ENCODE results near the gene TRIM45. TPM values are rescaled to one million over a fixed set of nuclear protein-coding genes. Genes with fewer than 3 reads are reported as not detected.
"Not testable (repeated sequence)": the region's sequence is repeated elsewhere in the genome, so short reads cannot be mapped to it uniquely, and the experiment has no call there.

Gene TRIM45
- polyA plus RNA-seq, 1 experiment: 3.8 TPM

DNA sequence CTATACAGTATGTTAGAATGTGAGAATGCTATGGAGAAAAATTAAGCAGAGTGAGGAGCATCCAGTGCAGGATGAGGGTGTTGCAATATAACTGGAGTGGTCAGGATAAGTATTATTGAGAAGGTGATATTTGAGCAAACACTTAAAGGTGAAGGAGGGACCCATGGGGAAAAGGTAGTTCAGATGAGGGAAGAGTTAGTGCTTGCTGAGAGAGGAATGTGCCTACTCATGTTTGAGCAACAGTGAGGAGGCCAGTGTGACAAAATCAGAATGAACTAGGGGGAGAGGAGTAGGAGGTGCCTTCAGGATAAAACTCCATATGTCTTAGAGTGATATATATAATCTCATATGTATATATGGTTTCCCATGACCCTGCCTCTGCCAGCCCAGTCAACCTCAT, 6.2 kb upstream of the TRIM45 start:
- no peak overlapping the region for H3K4me3 ChIP-seq (ENCODE audit: low read depth, low read length)
- ChIA-PET POLR2A (no interaction called here), CTCF (interaction anchor here (0.7 to 5.0 kb wide), 16 partner anchors 10 to 391 kb away, joined by 3 to 185 read pairs (median 8); partner anchors contain the start of gene TTF2)
- no peaks in the 10 kb centered on the region for H3K27me3 ChIP-seq (ENCODE audit: control insufficient read depth, insufficient read depth, low read length)
- DNase-seq (ENCODE audit: low read depth): no peak
- TF ChIP-seq, protein P1, sequence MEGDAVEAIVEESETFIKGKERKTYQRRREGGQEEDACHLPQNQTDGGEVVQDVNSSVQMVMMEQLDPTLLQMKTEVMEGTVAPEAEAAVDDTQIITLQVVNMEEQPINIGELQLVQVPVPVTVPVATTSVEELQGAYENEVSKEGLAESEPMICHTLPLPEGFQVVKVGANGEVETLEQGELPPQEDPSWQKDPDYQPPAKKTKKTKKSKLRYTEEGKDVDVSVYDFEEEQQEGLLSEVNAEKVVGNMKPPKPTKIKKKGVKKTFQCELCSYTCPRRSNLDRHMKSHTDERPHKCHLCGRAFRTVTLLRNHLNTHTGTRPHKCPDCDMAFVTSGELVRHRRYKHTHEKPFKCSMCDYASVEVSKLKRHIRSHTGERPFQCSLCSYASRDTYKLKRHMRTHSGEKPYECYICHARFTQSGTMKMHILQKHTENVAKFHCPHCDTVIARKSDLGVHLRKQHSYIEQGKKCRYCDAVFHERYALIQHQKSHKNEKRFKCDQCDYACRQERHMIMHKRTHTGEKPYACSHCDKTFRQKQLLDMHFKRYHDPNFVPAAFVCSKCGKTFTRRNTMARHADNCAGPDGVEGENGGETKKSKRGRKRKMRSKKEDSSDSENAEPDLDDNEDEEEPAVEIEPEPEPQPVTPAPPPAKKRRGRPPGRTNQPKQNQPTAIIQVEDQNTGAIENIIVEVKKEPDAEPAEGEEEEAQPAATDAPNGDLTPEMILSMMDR (IDR thresholded peaks at IDR 0.05; ENCODE audit: insufficient read depth, low read depth, low read length): no peak
- no peaks in the 10 kb centered on the region for H3K36me3 ChIP-seq (ENCODE audit: control insufficient read depth, insufficient read depth, low read length)

DNA sequence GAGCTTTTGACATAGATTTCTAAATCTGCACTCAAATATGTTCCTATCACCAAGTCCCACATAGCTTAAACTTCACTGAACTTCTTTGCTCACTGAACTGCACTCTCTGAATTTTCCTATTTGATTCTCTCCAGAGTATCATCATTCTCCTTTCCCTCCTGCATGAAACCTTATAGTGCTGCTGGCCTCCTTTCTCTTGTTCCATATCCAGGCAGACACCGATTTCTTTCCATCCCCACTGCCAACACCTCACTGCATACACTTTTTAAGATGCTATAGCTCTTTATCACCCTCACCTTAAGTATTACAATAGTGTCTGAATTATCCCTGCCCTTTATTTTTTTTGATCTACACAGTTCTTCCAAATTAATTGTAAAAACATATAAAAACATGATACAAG, 3.1 kb upstream of the TRIM45 start:
- TF ChIP-seq, protein P1 (IDR thresholded peaks at IDR 0.05; ENCODE audit: insufficient read depth, low read depth, low read length): no peak
- Histone ChIP-seq H3K27me3 (ENCODE audit: control insufficient read depth, insufficient read depth, low read length) (no peaks in the 10 kb centered on the region), H3K36me3 (ENCODE audit: control insufficient read depth, insufficient read depth, low read length) (no peaks in the 10 kb centered on the region), H3K4me3 (ENCODE audit: low read depth, low read length) (no peak overlapping the region)
- CTCF ChIA-PET: interaction anchor here (1.7 to 11.0 kb wide), 3 partner anchors 32 to 160 kb away, joined by 9 to 83 read pairs (median 27); no protein-coding TSS in a partner anchor
- POLR2A ChIA-PET: no interaction called here
- DNase-seq (ENCODE audit: low read depth): no peak

DNA sequence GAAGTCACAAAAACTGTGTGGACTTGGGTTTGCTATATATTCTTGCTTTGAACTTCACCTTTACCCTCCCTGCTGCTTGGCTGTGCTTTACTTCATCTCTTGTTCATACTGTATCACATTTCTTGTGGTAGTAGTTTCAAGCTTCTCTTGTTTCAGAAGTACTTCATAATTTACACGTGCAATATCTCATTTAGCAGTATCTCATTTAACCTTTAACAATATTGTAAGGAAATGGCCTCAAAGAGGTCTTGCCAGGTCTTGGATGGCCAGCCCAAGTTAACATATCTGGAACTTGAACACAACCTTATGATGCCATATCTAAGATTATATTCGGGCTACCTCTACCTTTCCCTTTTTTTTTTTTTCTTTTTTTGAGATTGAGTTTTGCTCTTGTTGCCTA, 1.7 kb upstream of the TRIM45 start:
- DNase-seq (ENCODE audit: low read depth): no peak
- H3K27me3 ChIP-seq (ENCODE audit: control insufficient read depth, insufficient read depth, low read length): no peaks in the 10 kb centered on the region
- ChIA-PET POLR2A (no interaction called here), CTCF (interaction anchor here (1.0 to 11.0 kb wide), 9 partner anchors 10 to 67 kb away, joined by 3 to 83 read pairs (median 5); no protein-coding TSS in a partner anchor)
- H3K4me3 ChIP-seq (ENCODE audit: low read depth, low read length): no peak overlapping the region
- H3K36me3 ChIP-seq (ENCODE audit: control insufficient read depth, insufficient read depth, low read length): no peaks in the 10 kb centered on the region
- TF ChIP-seq, protein P1 (IDR thresholded peaks at IDR 0.05; ENCODE audit: insufficient read depth, low read depth, low read length): no peak

DNA sequence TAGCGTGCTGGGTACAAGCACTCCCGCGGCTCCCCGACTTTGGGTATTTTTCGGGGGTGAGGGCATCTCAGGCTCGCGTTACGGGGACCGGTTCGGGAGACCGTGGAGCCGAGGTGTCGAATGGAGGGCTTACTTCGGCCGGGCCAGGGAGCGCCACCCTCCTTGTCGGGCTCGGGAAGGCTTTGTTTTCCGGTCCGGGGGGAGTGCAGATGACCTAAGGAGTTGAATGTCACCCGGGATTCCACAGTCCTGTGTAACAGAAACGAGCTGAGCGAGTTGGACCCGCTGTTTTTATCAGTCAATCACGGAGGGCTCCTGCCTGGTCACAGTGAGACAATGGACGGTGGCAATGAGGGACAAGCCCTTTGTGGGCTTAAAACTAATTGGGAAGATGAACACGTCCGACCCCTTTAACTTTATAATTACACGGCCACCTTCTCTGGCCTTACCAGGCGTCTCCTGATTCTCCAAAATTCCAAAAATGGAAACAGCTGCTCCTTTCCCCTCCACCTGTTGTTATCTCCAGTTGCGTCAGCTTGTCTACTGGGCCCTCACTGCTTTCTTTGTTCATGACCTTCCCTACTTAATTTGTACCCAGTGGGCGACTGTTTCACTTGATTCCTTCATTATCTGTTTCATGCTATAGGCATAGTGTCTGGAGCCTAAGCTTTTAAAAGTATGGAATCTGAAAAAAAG, 929 bp upstream of the TRIM45 start:
- POLR2A ChIA-PET: interaction anchor here (0.6 kb wide), 1 partner anchor 175 kb away, joined by 3 read pairs; no protein-coding TSS in a partner anchor
- Histone ChIP-seq H3K4me3 (ENCODE audit: low read depth, low read length) (peak overlapping the region; percentile 73), H3K27me3 (ENCODE audit: control insufficient read depth, insufficient read depth, low read length) (no peaks in the 10 kb centered on the region), H3K36me3 (ENCODE audit: control insufficient read depth, insufficient read depth, low read length) (no peaks in the 10 kb centered on the region)
- CTCF ChIA-PET: interaction anchor here (0.7 to 11.0 kb wide), 16 partner anchors 9 to 162 kb away, joined by 3 to 83 read pairs (median 4); no protein-coding TSS in a partner anchor
- TF ChIP-seq, protein P1 (IDR thresholded peaks at IDR 0.05; ENCODE audit: insufficient read depth, low read depth, low read length): no peak
- DNase-seq (ENCODE audit: low read depth): no peak

DNA sequence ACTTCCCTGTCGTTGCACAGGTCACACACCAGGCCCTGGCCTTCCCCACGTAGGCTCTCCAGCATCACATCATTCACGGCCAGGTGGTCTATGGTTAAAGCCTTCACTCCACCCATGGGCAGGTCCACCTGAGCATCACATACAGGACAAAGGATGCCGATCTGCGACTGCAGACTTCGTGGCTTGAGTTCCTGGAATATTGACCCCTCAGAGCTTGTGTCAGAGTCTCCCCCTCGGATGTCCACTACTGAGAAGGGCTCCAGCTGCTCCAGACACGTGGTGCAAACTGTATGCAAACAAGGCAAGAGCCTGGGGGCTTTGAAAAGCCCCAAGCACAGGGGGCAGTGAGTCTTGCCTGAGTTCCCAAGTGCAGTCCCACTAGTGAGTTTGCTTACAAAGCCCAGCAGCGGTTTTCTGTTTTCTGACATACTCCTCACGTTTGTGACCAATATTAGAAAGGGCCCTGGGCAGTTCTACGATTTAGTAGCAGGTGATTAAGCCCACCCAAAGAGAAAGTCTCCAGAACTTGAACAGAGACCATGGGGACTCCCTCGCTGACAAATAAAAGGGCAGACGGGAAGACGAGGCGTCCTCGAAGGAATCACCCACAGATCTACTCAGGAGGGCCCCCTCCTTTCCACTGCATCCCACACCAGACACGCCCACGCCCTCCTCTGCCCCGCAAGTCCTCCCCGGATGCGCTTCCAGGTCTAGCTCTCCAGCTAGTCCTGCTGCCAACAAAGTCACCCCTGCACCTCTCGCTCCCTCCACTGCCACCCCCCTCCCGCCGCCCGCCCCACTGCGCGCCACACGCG, 568 bp downstream of the TRIM45 start:
- DNase-seq (ENCODE audit: low read depth): no peak
- CTCF ChIA-PET: interaction anchor here (1.0 to 11.0 kb wide), 6 partner anchors 8 to 164 kb away, joined by 3 to 83 read pairs (median 12); no protein-coding TSS in a partner anchor
- H3K27me3 ChIP-seq (ENCODE audit: control insufficient read depth, insufficient read depth, low read length): no peaks in the 10 kb centered on the region
- POLR2A ChIA-PET: no interaction called here
- peak overlapping the region; percentile 73 for H3K4me3 ChIP-seq (ENCODE audit: low read depth, low read length)
- TF ChIP-seq, protein P1 (IDR thresholded peaks at IDR 0.05; ENCODE audit: insufficient read depth, low read depth, low read length): no peak
- no peaks in the 10 kb centered on the region for H3K36me3 ChIP-seq (ENCODE audit: control insufficient read depth, insufficient read depth, low read length)

DNA sequence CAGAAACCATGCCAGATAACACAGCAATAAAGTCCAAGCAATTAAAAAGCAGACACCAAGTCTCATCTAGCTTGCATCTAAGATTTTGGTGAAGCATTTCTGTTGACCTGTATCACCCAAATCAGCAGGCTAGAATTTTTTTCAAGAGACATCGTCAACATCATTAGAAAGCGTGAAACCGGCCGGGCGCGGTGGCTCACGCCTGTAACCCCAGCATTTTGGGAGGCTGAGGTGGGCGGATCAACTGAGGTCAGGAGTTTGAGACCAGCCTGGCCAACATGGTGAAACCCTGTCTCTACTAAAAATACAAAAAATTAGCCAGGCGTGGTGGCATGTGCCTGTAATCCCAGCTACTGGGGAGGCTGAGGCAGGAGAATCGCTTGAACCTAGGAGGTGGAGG, 2.4 kb downstream of the TRIM45 start:
- CTCF ChIA-PET: interaction anchor here (0.6 to 11.0 kb wide), 4 partner anchors 10 to 59 kb away, joined by 3 to 83 read pairs (median 5); partner anchors contain the start of gene TTF2
- POLR2A ChIA-PET; H3K36me3 ChIP-seq (ENCODE audit: control insufficient read depth, insufficient read depth, low read length); H3K27me3 ChIP-seq (ENCODE audit: control insufficient read depth, insufficient read depth, low read length); H3K4me3 ChIP-seq (ENCODE audit: low read depth, low read length); DNase-seq (ENCODE audit: low read depth): not testable (repeated sequence)

Measured in BJ (cell line).